Spinal cord (tissue), 4 donors: ENCODE measurements around the gene DDI2. TPM values are rescaled to one million over a fixed set of nuclear protein-coding genes. Genes with fewer than 3 reads are reported as not detected.

Experiments
- polyA plus RNA-seq, 2 donors: library from polyadenylated mRNA; unstranded; fragments of 120-200 nt; gene quantifications; one replicate each; pipeline ENCODE4 v1.2.1, GENCODE V29; 2013; ENCODE audit not compliant: insufficient read length in 2 of 2
- small RNA-seq: library from RNA; depleted of rRNA; stranded (forward); fragments of <200 nt; gene quantifications from one replicate; pipeline ENCODE3, GENCODE V24; 2014; ENCODE audit warnings: low replicate concordance
- total RNA-seq, 2 donors: library from RNA; depleted of rRNA in 1 of 2; stranded (reverse); fragments of 120-200 nt in 1 of 2; fragments of >200 nt in 1 of 2; gene quantifications; one replicate each; pipeline versions ENCODE4 v1.2.3 to v1.2.4, GENCODE V29; 2013 to 2014

DDI2 gene
- total and polyA plus RNA-seq, 4 donors, result 9.5 to 26.6 (median 12.2) TPM

Small RNA genes within 50 kb of the gene (small RNA-seq; reads per million reads assigned to genes)
- gene AL121992.2 (not detected), gene CD24P1 (not detected), gene RNU7-179P (not detected)

Other genes with a start within 250 kb of the DDI2 start
- 10 to 100 TPM; 10.8 to 18.7 TPM for gene EFHD2, start 207.6 kb upstream of the DDI2 start, total RNA-seq
- gene EFHD2, start 207.6 kb upstream of the DDI2 start, polyA plus RNA-seq, result 10 to 100 TPM; 38.8 to 45.8 TPM
- gene CTRC, start 179.0 kb upstream of the DDI2 start, total RNA-seq, result under 1 TPM in 1 of 2 donors, not detected in 1; 0.22 TPM
- 1 to 10 TPM in 1 of 2 donors, under 1 TPM in 1; 0.35 to 1.0 TPM for gene CTRC, start 179.0 kb upstream of the DDI2 start, polyA plus RNA-seq
- not detected for gene CELA2A, start 160.7 kb upstream of the DDI2 start, total RNA-seq
- gene CELA2A, start 160.7 kb upstream of the DDI2 start, polyA plus RNA-seq, result under 1 TPM in 1 of 2 donors, not detected in 1; 0.72 TPM
- gene CELA2B, start 141.4 kb upstream of the DDI2 start, total RNA-seq, result not detected
- gene CELA2B, start 141.4 kb upstream of the DDI2 start, polyA plus RNA-seq, result 1 to 10 TPM in 1 of 2 donors, under 1 TPM in 1; 0.78 to 1.0 TPM
- gene CASP9, start 93.2 kb upstream of the DDI2 start, total RNA-seq, result 10 to 100 TPM; 10.3 to 13.2 TPM
- gene CASP9, start 93.2 kb upstream of the DDI2 start, polyA plus RNA-seq, result 10 to 100 TPM; 22.7 to 23.7 TPM
- gene DNAJC16, start 90.6 kb upstream of the DDI2 start, total RNA-seq, result 10 to 100 TPM; 18.3 to 27.7 TPM
- gene DNAJC16, start 90.6 kb upstream of the DDI2 start, polyA plus RNA-seq, result 10 to 100 TPM; 16.2 to 16.5 TPM
- 1 to 10 TPM in 1 of 2 donors, under 1 TPM in 1; 0.83 to 2.6 TPM for gene AGMAT, start 32.4 kb upstream of the DDI2 start, total RNA-seq
- 1 to 10 TPM; 1.5 to 1.9 TPM for gene AGMAT, start 32.4 kb upstream of the DDI2 start, polyA plus RNA-seq
- 10 to 100 TPM; 27.5 to 35.4 TPM for gene PLEKHM2, start 66.9 kb downstream of the DDI2 start, total RNA-seq
- gene PLEKHM2, start 66.9 kb downstream of the DDI2 start, polyA plus RNA-seq, result 10 to 100 TPM; 66.8 TPM
- 1 to 10 TPM in 1 of 2 donors, under 1 TPM in 1; 0.59 to 3.1 TPM for gene SLC25A34, start 118.8 kb downstream of the DDI2 start, total RNA-seq
- 1 to 10 TPM; 4.4 to 7.7 TPM for gene SLC25A34, start 118.8 kb downstream of the DDI2 start, polyA plus RNA-seq
- not detected for gene TMEM82, start 125.0 kb downstream of the DDI2 start, total RNA-seq
- gene TMEM82, start 125.0 kb downstream of the DDI2 start, polyA plus RNA-seq, result not detected
- 10 to 100 TPM in 1 of 2 donors, 1 to 10 TPM in 1; 9.3 to 18.6 TPM for gene FBLIM1, start 141.3 kb downstream of the DDI2 start, total RNA-seq
- 10 to 100 TPM; 13.6 to 19.4 TPM for gene FBLIM1, start 141.3 kb downstream of the DDI2 start, polyA plus RNA-seq
- 1 to 10 TPM; 3.3 to 8.4 TPM for gene UQCRHL, start 190.2 kb downstream of the DDI2 start, total RNA-seq
- gene UQCRHL, start 190.2 kb downstream of the DDI2 start, polyA plus RNA-seq, result 1 to 10 TPM; 1.3 to 2.2 TPM
- 10 to 100 TPM; 37.9 to 59.0 TPM for gene SPEN, start 230.2 kb downstream of the DDI2 start, total RNA-seq
- 10 to 100 TPM; 74.6 to 79.9 TPM for gene SPEN, start 230.2 kb downstream of the DDI2 start, polyA plus RNA-seq